Endothelial cell of hepatic sinusoid (primary cell): ENCODE results near the gene TAS2R8.

Experiments
- in situ Hi-C: cut with HindIII; loops from 2 replicates; pipeline ENCODE4 v1.10.0; 2017; ENCODE audit warnings: low sequenced_read_pairs

The TAS2R8 gene, protein sequence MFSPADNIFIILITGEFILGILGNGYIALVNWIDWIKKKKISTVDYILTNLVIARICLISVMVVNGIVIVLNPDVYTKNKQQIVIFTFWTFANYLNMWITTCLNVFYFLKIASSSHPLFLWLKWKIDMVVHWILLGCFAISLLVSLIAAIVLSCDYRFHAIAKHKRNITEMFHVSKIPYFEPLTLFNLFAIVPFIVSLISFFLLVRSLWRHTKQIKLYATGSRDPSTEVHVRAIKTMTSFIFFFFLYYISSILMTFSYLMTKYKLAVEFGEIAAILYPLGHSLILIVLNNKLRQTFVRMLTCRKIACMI

GRCh38 chr12:10807186-10807585 lies at the start of gene TAS2R8:
Gene TAS2R8 (minus strand): TSS chr12:10807286. CDS start chr12:10806980, 306 bp downstream.
- in situ Hi-C loops: no loop called here

DNA sequence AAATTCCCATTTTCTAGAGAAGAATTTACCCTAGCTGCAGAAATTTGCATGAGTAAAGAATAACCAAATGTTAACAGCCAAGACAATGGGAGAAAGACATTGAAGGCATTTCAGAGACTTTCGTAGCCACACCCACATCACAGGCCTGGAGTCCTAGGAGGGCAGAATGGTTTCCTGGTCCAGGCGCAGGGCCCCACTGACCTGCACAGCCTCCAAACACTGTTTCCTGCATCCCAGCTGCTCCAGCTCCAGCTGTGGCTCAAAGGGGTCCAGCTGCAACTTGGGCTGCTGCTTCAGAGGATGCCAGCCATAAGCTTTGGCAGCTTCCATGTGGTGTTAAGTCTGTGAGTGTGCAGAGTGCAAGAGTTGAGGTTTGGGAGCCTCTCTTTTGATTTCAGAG lies 48.7 kb upstream of the TAS2R8 start:
- in situ Hi-C loops: loop anchor here (5.0 kb wide), 1 partner anchor 91 kb away; no protein-coding TSS in a partner anchor

- in situ Hi-C loops: no loop called here
These were observed 46.7 kb upstream of the TAS2R8 start for GRCh38 chr12:10853776-10854175.

- in situ Hi-C loops: no loop called here
These were observed 44.3 kb upstream of the TAS2R8 start for GRCh38 chr12:10851243-10851858.

- in situ Hi-C loops: no loop called here
These were observed 42.4 kb upstream of the TAS2R8 start, which contains the start of gene PRR4 for GRCh38 chr12:10849425-10849878. Gene PRR4 (minus strand): TSS chr12:10849475. CDS start chr12:10849437, 38 bp downstream.

- in situ Hi-C loops: no loop called here
These were observed 40.7 kb upstream of the TAS2R8 start for GRCh38 chr12:10847744-10848143.

DNA sequence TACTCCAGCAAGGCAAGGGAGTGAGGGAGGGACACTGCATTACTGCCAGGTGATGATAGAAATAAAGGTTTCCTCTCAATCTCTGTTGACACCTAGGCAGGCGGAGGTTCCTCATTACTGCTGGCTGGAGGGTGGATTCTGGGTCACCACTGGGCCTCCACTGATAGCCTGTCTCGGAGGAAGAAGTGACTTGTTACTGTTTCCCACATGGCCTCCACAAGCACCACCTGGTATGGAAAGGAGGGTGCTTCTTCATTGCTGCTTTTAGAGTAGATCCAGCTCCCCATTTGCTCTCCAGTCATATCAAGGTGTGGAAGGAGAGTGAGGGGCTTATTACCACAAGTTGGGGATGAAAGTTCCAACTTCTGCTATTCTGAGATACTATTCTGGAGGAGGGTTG lies 35.8 kb upstream of the TAS2R8 start:
- in situ Hi-C loops: no loop called here

DNA sequence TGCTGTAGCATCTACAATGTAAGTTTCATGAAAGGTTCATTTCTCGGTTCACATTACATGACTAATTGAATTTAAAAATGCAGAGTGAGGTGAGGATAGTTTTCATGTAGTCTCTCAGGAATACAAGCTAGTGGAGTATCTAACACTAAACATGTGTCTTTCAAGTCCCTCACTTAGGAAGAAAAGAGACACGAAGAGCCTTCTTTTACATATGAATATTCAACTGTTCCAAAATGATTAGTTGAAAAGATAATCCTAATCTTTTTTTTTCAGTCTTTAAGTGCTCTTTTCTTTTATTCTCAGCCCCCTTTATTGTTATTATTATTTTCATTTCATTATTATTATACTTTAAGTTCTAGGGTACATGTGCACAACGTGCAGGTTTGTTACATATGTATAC lies 31.4 kb upstream of the TAS2R8 start:
- in situ Hi-C loops: no loop called here

GRCh38 chr12:10829994-10830393 lies 22.9 kb upstream of the TAS2R8 start:
- in situ Hi-C loops: no loop called here

DNA sequence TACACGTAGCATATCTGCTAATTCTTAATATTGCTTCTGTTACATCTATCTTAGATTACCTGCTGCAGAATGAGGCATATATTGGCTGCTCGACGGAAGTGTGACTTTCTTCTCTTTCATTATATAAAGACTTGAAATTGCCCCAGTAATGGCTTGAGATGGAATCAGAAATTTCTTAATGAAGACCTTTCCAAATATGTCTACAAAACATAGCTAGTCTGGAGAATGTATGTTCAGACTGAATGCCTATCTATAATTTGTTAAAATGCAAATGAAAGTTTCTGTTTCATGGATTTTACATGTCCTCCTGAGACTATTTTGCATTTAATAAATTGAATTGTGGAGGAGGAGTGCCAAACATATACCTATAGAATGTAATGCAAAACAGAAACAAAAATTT lies 19.2 kb upstream of the TAS2R8 start, which contains the start of gene TAS2R10:
TSS of gene TAS2R10 (minus strand) at position 101 of the 400 bp plus-strand sequence. CDS start at position 12, 89 bp downstream.
- in situ Hi-C loops: no loop called here

- in situ Hi-C loops: no loop called here
These were observed 17.9 kb upstream of the TAS2R8 start for GRCh38 chr12:10824957-10825356.

GRCh38 chr12:10811883-10812536 lies 4.9 kb upstream of the TAS2R8 start:
- in situ Hi-C loops: no loop called here

GRCh38 chr12:10810068-10810467 lies 3.0 kb upstream of the TAS2R8 start, which contains the start of gene TAS2R9:
Gene TAS2R9 (minus strand): TSS chr12:10810168. CDS start chr12:10810075, 93 bp downstream.
- in situ Hi-C loops: no loop called here

DNA sequence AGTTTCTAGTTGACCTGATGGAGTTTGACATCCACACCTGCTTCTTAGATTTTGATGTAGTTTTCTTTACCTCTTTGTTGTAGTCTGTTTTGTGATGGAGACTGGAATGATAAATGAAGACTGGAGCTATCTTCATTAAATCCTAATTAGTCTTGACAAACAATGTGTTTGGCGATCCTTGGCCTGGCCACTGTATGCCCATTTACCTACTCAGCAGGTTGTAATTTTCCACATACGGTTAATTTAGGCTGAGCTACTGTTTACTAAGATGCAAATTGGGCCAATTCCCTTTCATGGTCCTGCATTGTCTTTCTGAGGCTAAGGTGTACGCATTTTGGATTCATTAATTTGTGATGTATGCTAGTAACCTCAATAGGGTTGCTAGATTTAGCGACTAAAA lies 4.5 kb downstream of the TAS2R8 start, which contains the start of gene TAS2R7:
TSS of gene TAS2R7 (minus strand) at position 41 of the 400 bp plus-strand sequence. CDS start 57 bp downstream, outside the sequence.
- in situ Hi-C loops: no loop called here

DNA sequence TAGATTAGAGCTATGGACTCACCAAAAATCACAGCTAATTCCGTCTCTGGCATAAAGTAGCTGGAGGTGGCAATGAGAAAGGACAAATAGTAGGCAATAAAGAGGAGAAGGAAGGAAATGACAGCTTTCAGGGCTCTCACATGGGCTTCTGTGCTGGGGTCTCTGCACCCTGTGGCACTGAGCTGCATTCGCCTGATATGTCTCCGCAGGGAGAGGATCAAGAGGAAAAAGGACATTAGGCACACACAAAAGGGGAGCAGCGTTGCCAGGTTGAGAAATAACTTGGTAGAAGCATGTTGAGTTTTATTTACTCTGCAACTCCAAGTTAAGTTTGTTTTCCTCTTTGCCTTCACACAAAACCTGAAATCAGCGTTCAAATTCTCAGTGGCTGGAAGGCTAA lies 5.3 kb downstream of the TAS2R8 start:
- in situ Hi-C loops: no loop called here

GRCh38 chr12:10794222-10794621 lies 12.9 kb downstream of the TAS2R8 start:
- in situ Hi-C loops: loop anchor here (5.0 to 25.0 kb wide), 2 partner anchors 98 to 693 kb away; no protein-coding TSS in a partner anchor

GRCh38 chr12:10791769-10792168 lies 15.3 kb downstream of the TAS2R8 start:
- in situ Hi-C loops: loop anchor here (5.0 to 25.0 kb wide), 2 partner anchors 101 to 696 kb away; no protein-coding TSS in a partner anchor

DNA sequence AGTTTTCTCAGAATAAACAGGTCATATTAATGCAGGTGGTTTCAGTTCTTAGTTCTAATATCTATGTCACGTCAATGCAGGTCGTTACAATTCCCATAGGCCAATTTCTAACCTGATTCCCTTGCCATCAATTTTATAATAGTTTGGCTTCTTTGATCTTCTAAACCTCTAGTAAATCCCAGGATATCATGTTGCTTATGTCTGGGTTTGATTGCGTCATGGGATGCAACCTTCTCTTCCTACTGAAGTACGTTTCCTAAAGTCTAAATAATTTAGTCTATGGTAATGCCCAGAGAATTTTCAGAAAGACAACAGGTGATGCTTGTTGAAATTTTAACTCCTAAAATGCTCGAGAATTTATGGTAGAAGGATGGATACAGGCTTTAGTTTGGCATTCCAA lies 23.8 kb downstream of the TAS2R8 start:
- in situ Hi-C loops: loop anchor here (25.0 kb wide), 1 partner anchor 704 kb away; no protein-coding TSS in a partner anchor

- in situ Hi-C loops: loop anchor here (25.0 kb wide), 1 partner anchor 708 kb away; no protein-coding TSS in a partner anchor
These were observed 28.0 kb downstream of the TAS2R8 start for GRCh38 chr12:10779103-10779502.

GRCh38 chr12:10771132-10771733 lies 35.9 kb downstream of the TAS2R8 start:
- in situ Hi-C loops: no loop called here

DNA sequence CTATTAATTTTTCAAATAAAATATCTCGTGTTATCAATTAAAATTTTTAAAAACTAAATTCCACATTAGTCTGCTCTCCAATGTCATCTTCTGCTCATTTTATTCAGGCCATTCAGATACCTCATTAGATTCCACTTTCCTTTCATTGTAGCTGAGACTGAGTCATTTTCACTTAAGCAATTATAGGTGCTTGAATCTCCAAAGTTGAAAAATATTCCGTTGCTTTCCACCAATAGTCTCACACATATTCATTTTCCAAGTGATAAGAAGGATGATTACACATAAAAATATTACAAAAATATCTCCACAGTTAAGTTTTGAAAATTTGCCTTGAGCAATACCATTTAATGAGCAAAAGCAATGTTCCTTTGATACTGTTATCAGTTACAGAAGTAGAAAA lies 47.4 kb downstream of the TAS2R8 start:
- in situ Hi-C loops: no loop called here
